Activated CD4-positive, alpha-beta T cell treated with anti-CD3 and anti-CD28 coated beads, Interleukin-2, amount 50 U/mL, for 4 hours (primary cell): Measurements from ENCODE around the gene GLG1.
"Not testable (repeated sequence)": the region's sequence is repeated elsewhere in the genome, so short reads cannot be mapped to it uniquely, and the experiment has no call there.

Source experiments
- DNase-seq, 2 experiments: peaks; one replicate each; pipeline ENCODE4 v3.0.0-alpha.2; 2020

Gene GLG1

DNA sequence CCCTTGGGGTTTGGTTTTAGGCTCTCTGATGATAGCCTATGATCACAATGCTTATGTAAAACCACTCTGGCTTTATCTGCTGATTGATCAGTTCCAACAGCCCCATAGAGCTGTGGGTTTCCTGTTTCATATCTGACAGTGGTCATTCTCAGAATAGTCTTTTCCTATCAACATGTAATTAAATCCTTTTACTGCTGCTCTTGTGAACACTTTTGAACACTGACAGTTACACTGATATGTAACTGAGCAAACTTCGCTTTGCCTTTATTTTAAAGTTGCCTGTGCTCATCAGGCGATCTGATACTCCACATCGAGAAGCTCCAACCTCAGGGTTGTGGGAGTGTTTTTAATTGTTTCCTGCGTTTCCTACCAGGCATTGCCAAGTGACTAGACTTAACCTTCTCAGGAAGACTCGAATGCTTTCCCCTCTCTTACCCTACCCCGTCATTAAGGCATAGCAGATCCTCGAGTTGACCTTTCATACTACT is 168.4 kb downstream of the GLG1 start:
- no peak for DNase-seq

DNA sequence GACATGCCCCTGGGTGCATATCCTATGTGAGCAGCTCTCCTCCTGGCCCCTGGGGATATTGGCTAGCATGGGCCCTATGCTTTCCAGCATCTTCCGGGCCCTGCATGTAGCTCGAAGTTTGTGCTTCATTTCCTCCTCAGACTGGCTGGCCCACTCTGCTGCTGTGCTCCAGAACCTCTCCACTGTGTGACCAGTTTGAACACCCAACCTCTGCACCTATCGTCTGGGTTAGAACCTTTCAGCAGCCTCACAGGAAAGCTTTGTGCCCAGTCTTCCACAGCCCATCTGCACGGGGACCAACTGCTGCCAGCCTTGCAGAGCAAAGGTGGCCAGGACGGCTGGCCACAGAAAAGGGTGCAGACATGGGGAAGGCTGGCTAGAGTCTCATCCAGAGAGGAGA is 175.4 kb downstream of the GLG1 start:
- DNase-seq: no peak

DNA sequence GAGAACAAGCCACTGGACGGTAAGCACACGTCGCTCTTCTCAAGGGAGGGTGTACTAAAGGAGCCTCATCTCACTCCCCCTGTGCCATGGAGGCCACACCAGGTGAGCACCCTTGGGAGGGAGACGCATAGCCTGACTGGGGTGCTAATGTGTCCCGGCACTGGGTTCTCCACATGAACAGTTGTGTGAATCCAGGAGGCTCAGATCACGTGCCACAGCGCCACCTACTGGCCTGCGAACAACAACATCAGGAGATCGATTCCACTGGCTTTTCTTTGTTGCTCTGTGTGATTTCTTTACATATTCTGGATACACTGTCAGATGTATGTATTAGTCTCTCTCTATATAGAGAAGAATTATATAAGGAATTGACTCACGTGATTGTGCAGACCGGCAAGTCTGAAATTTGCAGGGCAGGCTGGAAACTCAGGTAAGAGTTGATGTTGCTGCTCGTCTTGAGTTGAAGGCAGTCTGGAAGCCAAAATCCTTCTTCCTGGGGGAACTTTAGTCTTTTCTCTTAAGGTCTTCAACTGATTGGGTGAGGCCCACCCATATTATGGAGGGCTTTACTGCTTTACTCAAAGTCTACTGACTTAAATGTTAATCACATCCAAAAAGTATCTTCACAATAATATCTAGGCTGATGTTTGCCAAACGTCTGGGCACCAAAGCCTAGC is 176.7 kb downstream of the GLG1 start:
- DNase-seq: peak; percentile 35 to 40

DNA sequence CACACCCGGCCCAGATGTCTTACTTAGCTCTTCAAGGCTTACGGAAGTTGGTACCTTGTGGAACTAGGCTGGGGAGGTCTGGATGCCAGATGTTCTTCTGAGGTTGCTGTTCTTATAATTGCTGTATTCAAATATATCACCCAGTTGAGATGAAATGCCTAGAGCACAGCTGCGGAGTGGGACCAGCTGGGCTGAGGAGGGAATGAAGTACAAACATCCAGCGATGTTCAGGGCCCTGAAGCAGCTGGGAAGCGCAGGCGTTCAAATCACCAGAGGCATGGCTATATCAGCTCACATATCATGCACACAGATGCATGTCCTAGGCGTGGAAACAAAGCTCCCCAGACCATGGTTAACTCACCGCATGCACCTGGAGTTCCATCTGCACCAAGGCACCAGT is 178.4 kb downstream of the GLG1 start:
- not testable (repeated sequence) for DNase-seq

DNA sequence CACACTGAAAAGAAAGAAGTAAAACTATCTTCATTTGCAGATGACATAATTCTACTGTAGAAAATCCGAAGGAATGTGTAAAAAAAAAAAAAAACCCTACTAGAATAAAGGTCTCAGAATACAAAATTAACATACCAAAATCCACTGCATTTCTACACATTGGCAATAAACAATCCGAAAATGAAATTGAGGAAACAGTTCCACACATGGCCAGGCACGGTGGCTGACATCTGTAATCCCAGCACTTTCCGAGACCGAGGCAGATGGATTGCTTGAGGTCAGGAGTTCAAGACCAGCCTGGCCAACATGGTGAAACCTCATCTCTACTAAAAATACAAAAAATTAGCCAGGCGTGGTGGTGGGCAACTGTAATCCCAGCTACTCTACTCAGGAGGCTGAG is 181.2 kb downstream of the GLG1 start:
- DNase-seq: not testable (repeated sequence)

DNA sequence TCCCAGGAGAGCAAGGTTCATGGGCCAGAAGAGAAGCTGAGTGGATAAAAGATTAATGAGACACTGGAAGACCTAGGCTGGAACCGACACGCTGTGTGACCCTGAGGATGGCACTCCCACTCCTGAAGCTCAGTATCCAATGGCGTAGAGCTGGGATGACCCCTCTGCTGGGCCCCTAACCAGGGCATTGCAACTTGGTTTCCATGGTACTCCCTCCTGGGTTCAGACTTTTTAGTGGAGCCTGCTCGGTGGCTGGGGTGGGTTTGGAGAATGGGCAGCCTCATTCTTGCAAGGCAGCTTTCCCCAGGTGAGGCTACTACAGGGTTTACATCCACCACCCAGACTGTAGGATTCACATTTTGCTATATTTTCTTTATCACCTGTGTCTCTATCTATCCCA is 183.2 kb downstream of the GLG1 start:
- not testable (repeated sequence) for DNase-seq

DNA sequence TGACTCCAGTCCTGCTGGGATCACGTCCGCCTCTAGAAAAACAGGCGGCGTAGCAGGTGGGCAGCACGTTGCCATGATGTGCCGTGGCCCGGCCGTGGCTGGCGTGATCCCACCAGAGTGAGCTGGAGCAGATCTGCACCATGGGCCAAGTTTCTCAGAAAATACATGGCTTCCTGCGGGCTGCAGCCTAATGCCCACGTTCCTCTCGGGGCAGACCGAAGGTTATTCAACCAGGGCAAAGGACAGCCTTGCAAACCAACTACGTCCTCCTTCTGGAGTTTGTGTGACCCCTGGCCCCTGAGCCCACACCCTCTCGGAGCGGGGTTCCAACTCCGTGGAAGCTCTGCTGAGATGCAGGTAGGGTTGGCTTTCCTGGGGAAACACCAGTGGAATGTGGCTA is 184.8 kb downstream of the GLG1 start:
- DNase-seq: not testable (repeated sequence)

DNA sequence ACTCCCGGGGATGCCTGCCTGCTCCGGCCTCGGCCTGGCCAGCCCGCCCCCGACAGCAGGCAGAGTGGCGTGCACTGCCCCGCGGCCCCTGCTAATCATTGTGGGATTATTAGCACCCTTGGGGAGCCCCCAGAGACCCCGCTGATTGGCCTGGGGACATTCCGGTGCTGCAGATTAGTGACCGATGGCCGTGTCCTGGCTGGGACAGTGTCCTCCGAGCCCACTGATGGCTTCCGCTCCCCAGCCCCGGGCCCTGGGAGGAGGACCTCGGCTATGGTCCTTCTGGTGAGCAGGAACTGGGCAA is 185.5 kb downstream of the GLG1 start:
- not testable (repeated sequence) for DNase-seq

DNA sequence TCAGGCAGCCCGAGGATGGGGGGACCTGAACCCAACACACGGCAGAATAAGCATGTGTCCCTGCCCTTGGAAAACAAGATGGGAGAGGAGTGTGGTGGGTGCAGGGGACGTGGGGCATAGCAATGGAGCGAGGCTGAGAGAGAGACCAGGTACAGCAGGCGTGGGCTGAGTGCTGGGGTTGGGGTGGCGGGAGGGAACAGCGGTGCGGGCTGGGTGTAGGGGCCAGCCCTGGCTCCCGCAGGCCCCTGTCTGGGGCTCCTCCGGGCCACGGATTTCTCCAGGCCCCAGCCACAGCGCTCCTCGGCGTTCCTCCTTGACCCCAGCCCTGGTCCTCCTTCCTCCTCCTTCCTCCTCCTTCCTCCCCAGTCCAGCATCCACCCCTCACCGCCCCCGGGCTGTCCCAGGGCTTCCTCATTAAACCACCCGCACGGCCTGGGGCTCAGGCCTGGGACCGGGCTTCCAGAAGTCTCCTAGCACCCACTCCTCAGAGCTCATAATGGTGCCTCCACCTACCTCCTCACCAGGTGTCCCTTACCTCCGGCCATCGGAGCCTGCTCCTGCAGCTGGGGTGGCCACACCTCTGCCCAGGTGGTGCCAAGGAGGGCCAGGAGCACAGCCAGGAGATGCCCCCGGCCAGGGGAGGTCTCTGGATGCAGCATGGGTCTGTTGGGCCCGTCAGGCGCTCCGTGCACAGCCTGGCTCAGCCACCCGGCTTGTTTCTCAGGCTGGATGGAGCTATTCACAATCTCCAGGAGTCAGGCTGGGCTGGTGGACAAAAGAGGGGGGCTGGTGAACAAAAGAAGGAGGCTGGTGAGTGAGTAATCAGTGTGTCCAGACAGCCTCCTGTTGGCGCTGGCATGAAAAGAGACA is 186.1 kb downstream of the GLG1 start, which contains the start of gene CLEC18B:
TSS of gene CLEC18B (minus strand) at position 867 of the 870 bp plus-strand sequence. CDS start at position 659, 208 bp downstream.
- DNase-seq: not testable (repeated sequence)

DNA sequence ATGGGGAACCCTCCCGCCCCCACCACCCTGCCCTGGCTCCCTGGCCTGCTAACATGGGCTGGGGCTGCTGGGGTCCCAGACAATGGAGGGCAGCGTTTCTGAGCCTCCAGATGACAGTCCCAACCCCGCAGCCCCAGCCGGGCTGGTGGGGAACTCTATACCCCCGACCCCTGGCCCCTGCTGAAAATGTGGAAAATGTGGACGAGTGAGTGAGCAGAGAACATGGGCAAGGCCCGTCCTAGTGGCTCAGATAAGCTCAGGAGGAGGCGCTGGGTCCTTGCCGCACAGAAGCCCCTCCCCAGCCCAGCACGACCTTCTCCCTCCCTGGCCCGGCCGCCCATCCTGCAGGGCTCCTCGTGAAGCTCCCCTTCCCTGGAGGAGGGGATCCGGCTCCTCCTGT is 187.1 kb downstream of the GLG1 start:
- not testable (repeated sequence) for DNase-seq

DNA sequence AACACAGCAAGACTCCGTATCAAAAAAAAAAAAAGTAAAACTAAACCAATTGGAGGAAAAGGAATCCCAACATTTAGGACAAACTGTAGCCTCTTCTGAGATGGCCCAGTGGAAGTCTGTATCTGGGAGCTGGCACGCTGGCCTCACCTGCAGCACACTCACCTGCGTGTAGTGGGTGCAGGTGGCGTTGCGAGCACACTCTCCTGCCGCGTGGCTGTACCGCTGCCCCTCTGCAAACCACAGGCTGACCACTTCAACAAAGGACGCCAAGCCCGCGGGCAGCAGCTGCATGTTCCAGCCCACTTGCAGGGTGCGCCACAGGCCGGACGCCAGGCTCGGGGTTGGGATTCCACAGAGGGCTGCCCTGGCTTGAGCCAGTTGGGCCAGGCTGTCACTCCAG is 189.0 kb downstream of the GLG1 start:
- DNase-seq: not testable (repeated sequence)

DNA sequence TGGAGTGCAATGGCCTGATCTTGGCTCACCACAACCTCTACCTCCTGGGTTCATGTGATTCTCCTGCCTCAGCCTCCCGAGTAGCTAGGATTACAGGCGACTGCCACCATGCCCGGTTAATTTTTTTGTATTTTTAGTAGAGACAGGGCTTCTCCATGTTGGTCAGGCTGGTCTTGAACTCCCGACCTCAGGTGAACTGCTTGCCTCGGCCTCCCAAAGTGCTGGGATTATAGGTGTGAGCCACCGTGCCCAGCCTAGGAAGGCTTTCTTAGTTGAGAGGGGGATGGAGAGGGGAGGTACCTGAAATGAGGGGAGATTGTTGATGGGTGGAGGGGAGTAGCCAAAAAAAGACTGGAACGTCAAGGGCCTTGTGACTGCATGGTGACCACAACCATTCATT is 193.0 kb downstream of the GLG1 start:
- DNase-seq: not testable (repeated sequence)

DNA sequence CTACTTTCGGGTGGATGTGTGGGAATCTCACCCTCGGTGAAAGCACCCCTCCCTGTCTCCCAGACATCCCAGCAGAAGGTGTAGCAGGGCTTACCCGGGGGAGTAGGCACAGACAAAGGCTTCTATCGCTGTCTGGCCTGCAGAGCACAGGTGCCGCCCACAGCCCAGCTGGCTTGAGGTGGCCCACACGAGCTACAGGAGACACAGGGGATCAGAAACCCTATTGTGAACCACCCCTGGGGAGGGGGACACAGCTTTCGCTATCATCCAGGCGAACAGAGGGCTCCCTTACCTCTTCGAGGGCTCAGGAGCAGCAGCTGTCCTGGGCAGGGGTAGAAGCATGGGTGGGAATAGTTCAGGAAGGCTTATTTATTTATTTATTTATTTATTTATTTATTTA is 193.4 kb downstream of the GLG1 start:
- DNase-seq: not testable (repeated sequence)

DNA sequence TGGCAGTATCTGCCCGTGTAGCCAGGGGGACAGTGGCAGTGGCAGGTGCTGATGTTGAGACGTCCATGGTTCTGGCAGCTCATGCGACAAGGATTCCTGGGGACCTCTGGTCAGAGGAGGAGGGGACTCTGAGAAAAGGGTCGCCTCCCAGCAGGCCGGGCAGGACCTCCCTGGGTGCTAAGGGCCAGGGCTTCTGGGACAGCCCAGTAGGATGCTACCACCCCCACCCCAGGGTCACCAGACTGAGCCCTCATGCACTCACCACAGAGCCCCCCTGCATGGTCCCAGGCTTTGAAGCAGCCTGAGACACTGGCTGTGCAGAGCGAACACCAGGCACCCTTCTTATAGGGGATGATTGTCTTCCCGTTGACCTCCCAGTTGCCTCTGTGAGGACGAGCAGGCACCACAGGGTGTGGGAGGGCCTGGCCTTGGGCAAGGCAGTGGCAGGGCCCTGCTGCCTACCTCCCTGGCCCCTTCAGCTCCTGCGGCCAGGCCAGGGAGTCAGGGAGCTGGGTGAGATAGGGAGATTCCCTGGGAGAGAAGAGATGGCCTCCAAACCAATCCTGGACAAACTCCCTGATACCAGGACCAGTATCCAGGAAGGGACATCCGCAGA is 194.0 kb downstream of the GLG1 start:
- DNase-seq: not testable (repeated sequence)

DNA sequence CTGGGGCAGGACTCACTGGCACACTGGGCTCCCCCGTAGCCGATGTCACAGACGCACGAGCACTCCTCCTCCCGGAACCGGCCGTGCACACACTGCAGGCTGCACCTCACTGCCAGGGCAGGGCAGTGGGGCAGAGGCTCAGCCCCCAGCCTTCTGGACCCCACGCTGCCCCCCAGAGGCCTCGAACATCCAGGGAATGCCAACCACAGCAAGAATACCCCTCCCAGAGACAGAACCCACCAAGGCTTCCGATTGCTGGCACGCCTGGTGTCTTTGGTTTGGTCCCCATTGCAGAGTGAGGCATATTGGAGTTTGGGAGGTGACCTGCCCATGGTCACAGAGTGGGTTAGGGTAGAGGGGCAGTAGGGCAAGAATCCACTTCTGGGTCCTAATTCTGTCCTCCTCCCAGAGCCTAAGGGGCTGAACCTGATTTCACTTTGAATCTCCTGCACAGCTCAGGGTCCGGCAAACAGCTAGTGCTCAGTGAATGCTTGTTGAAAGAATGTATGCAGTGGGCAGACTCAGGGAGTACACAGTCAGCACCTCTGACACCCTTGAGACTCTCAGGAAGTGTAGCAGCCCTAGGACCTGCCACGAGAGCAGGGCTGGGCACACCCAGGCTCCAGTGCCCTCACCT is 194.7 kb downstream of the GLG1 start:
- not testable (repeated sequence) for DNase-seq

DNA sequence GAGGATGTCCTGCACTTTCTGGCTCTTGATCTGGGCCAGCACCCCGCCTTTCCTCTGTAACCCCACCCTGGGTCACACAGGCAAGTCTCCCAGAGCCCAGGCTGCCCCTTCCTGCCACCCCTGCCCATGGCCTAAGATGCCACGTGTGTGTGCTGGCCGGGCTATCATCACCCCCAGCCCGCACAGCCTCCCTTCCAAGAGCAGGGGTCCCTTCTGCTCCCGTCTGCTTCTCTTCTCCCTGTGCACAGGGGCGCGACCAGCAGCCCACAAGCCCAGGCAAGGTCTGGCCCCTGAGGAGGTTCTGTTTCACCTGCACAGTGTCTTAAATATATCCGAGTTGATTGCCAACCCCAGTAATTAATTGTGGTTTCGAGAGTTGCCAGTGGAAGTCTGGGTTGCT is 195.9 kb downstream of the GLG1 start:
- DNase-seq: not testable (repeated sequence)

DNA sequence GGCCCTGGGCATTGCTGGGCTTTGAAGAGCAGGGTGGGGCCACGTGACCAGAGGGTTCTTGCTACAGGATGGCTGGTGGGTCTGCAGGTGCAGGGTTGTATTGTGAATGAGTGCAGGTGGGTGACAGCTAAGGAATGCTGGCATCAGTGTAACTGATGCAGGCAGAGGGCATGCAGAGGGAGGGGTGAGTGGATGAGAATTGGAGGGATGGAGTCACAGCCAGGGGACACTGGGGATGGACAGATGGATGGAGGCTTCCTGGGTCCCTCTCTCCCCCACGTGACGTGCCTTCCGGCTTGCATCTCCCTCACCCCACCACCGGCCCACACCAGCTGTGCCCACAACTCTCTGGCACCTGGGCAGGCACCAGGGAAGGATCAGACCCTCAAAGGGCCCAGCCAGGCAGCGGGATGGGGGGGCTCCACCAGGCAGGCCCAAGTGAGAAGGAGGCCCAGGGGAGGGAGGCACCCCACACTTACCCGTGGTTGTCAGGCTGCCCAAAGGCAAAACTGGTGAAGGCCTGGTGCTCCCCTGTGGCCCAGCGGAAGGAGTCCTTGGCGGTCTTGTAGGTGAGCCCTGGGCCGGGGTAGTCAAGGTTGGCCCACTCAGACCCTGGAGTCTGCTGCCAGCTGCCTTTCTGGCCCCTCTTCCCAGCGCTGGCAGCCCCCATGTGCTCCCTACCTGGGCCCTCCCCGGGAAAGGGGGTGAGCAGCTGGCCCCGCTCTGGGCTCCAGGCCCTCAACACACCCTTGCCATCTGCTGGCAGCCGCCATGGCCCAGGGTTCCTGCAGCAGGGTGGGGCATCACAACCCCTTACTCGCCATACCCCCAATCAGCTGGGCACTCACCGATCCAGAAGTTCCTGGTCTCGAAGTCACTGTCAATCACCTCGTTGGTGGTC is 196.6 kb downstream of the GLG1 start:
- DNase-seq: not testable (repeated sequence)

DNA sequence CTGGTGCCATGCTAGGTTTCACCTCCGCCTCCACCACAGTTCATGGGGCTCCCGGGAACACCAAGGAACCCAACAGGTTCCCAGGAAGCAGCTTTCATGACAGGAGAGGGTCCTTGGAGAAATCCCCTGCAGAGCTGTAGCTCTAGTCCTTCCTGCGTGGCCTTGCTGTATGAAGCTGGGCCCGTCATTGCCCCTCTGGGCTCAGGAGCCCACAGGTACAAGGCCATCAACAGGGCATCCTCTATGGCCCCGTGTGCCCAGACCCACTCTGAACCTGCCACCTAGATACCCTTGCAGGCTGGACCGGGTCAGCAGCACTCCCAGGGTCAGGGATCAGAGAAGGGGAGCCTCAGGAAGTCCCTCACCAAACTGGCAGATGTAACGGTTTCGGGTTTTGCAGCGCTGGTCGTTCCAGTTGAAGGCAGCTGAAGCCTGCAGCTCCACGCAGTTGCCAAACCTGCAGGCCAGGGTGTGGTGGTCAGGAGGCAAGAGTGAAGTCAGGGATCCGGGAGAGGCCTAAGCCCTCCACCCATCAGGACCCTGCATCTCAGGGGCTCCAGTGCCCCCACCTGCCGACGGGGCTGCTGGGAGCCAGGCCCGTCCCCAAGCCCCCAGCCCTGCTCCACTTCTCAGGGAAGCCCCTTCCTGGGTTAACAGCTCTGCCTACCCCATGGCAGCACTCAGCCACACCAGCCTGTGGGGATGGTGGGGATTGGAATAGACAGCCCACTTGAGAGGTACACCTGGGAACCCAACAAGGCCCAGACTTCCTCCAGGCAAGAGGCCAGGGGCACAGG is 197.5 kb downstream of the GLG1 start:
- DNase-seq: not testable (repeated sequence)

DNA sequence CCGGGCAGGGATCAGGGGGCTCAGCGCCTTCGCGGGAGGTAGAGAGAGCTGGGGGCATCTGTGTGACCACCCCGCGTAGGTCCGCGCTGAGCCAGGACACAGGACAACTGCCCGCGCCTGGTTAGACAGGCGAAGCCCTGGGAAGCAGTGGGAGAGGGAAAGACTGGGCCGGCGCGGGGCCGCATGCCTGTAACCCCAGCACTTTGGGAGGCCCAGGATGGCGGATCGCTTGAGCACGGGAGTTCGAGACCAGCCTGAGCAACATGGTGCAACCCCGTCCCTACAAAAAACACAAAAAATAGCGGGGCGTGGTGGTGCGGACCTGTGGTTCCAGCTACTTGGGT is 199.6 kb downstream of the GLG1 start:
- not testable (repeated sequence) for DNase-seq

DNA sequence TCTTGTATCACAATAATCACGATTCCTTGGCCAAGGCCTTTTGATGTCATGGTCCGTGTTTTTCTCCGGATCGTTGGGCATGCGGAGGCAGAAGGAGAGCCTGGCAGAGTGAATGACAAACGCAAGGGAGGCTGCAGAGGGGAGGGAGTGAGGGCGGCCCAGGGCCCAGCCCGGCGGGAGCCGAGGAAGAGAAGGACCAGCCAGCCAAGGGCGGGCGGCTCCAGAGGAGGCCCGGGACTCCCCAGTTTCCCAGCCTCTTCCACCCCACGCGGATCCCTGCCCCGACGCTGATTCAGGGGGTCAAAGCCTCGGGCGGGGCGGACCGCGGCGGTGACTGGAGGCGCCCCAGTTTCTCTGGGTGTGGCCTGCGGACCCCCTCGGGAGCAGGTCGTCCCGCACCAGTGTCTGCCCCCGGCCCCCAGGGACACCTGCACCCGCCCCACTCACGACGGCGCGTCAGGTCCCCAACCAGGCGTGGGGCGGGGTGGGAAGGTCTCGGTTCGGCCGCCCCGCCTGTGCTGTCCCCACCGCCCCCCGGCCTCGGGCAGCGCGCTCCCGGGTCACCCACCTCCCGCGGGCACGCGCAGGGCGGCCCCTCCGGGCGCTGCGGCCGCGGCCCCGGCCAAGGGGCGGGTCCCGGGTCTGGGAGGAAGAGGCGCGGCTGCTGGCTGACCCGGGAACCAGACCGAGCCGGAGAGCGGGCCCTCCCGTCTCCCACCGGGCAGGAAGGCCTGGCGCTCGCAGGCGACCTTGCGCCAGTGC is 200.1 kb downstream of the GLG1 start:
- DNase-seq: not testable (repeated sequence)
